ENCODE measurements around the gene PSMB2. TPM values are rescaled to one million over a fixed set of nuclear protein-coding genes. Genes with fewer than 3 reads are reported as not detected.

PSMB2 gene
- total and polyA plus RNA-seq, 10 of the 15 experiments (the other 5 are each of a cell fraction or from before 2014, with no cell fraction given): 71.7 to 299 (median 145) TPM

DNA sequence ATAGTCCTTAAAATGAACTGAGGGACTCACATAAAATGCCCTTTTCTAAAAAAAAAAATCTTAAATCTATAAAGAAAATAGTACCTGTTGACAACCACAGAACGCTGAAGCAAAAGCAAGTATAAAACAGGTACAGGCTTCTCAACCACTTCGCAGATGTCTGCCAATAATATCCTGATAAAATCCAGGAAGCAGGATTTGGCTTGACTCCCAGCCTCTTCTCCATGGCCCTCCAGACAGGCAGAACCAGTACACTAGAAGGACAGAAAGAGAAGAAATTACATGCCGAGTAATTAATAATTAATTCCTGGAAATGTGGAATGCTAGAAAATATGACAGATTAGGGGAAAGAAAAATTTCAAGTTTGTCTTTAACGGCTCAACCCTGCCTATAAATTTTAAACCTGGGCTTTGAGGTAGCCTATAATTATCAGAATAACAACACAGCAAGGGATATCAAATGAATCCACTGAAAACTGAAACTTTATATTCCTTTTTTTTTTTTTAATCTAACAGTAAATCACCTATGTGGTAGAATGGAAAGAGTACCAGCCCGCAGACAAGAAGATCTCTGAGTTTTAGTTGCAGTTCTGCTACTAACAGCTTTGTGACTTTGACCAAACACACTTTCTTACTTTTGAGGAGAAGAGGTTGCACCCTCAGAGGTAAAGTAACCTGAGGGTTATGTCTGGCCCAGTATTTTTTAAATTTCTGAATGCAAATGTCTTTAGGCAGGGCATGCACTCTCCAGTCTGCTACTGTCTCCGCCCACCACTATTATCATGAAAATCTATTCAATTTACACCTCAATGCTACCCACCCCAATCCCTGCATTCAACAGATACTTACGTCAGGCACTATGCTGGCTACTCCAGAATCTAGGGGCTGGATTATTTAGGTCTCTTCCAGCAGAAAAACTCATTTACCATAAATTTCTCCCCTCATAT lies 86.8 kb downstream of the PSMB2 start:
- Histone ChIP-seq H2AFZ (ENCODE audit: control insufficient read depth, low read depth, low read length) (no peak overlapping the region), H3K9ac (ENCODE audit: control insufficient read depth, insufficient read depth, low read length) (no peak overlapping the region), H4K20me1 (ENCODE audit: control insufficient read depth, insufficient read depth) (no peaks in the 10 kb centered on the region), H3K79me2 (ENCODE audit: control insufficient read depth, insufficient read depth, low read length) (peaks cover 44% of the 10 kb centered on the region), H3K4me3 (peak overlapping the region; percentile 22; the same call in 1 of the 2 replicates), H3K4me2 (ENCODE audit: control insufficient read depth, insufficient read depth) (peak overlapping the region; percentile 90; the same call in 1 of the 2 replicates), H3K27me3 (replicated peaks in 1 of 2; ENCODE audit: control insufficient read depth in 2 of 2, insufficient read depth in 2 of 2, low read length in 1 of 2) (no peaks in the 10 kb centered on the region), H3K9me3 (replicated peaks; ENCODE audit: control insufficient read depth, insufficient read depth, low read length) (no peaks in the 10 kb centered on the region), H3K27ac (ENCODE audit: control insufficient read depth, insufficient read depth) (no peak overlapping the region), H3K4me1 (ENCODE audit: control insufficient read depth, insufficient read depth, low read length) (peaks cover 10% of the 10 kb centered on the region), H3K36me3 (ENCODE audit: control insufficient read depth in 2 of 2, insufficient read depth in 2 of 2, low read length in 1 of 2) (peaks cover 0 to 5% of the 10 kb centered on the region in 2 experiments; a peak in 3 of 4 replicates)
- no TSS peak for BruUV-seq (replicated peaks)
- intact Hi-C loops (cut with micrococcal nuclease; ENCODE audit: unreplicated experiment): no loop called here
- DNase-seq (ENCODE audit: low read depth, low spot score) (no peak), FAIRE-seq (no peak), ATAC-seq (no peak)
- 96% methylated on average over 7 of the region's 7 CpGs for WGBS (ENCODE audit: insufficient coverage, insufficient replicate concordance, low lambda C conversion rate, missing lambda C conversion rate)
- in situ Hi-C loops (cut with MboI): no loop called here
- ChIA-PET POLR2A (no interaction called here), RAD21 (ENCODE audit: unreplicated experiment) (interaction anchor here (3.5 kb wide), 1 partner anchor 103 kb away, joined by 35 read pairs; no protein-coding TSS in a partner anchor), SMC1A (ENCODE audit: uncharacterized antibody, unreplicated experiment) (interaction anchor here (2.1 to 7.2 kb wide), 2 partner anchors 102 to 103 kb away, joined by 20 to 67 read pairs; no protein-coding TSS in a partner anchor), CTCF (interaction anchor here (1.0 to 3.9 kb wide), 4 partner anchors 10 to 162 kb away, joined by 4 to 40 read pairs (median 12); no protein-coding TSS in a partner anchor)
- TF ChIP-seq, protein P1, sequence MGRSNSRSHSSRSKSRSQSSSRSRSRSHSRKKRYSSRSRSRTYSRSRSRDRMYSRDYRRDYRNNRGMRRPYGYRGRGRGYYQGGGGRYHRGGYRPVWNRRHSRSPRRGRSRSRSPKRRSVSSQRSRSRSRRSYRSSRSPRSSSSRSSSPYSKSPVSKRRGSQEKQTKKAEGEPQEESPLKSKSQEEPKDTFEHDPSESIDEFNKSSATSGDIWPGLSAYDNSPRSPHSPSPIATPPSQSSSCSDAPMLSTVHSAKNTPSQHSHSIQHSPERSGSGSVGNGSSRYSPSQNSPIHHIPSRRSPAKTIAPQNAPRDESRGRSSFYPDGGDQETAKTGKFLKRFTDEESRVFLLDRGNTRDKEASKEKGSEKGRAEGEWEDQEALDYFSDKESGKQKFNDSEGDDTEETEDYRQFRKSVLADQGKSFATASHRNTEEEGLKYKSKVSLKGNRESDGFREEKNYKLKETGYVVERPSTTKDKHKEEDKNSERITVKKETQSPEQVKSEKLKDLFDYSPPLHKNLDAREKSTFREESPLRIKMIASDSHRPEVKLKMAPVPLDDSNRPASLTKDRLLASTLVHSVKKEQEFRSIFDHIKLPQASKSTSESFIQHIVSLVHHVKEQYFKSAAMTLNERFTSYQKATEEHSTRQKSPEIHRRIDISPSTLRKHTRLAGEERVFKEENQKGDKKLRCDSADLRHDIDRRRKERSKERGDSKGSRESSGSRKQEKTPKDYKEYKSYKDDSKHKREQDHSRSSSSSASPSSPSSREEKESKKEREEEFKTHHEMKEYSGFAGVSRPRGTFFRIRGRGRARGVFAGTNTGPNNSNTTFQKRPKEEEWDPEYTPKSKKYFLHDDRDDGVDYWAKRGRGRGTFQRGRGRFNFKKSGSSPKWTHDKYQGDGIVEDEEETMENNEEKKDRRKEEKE (IDR thresholded peaks at IDR 0.05): no peak
- no peak for TF ChIP-seq HDAC6 (IDR thresholded peaks at IDR 0.05; ENCODE audit: unreplicated experiment)
- TF ChIP-seq KAT2A (conservative IDR thresholded peaks at IDR 0.05; ENCODE audit: control insufficient read depth, low read depth, low read length): no peak
- no peak for TF ChIP-seq DPF2 (IDR thresholded peaks at IDR 0.05)
- no peak for TF ChIP-seq NR2F1 (conservative IDR thresholded peaks at IDR 0.05)
- no peak for TF ChIP-seq SREBF2 (IDR thresholded peaks at IDR 0.05; ENCODE audit: low read length)
- TF ChIP-seq MEF2B (IDR thresholded peaks at IDR 0.05; ENCODE audit: partially characterized antibody, poor library complexity, severe bottlenecking): no peak
- no peak for TF ChIP-seq ATF7 (IDR thresholded peaks at IDR 0.05; ENCODE audit: low read depth)
- no peak for TF ChIP-seq EED (IDR thresholded peaks at IDR 0.05; ENCODE audit: low read depth)
- no peak for TF ChIP-seq TCF12 (IDR thresholded peaks at IDR 0.05; ENCODE audit: low read depth, low read length)
- TF ChIP-seq CHD1 (IDR thresholded peaks at IDR 0.05; ENCODE audit: low read depth, low read length): no peak
- no peak for TF ChIP-seq SPI1 (IDR thresholded peaks at IDR 0.05; ENCODE audit: borderline replicate concordance, insufficient read depth, low read depth, low read length)
- TF ChIP-seq SMARCA5 (IDR thresholded peaks at IDR 0.05): no peak
- TF ChIP-seq ETV6 (conservative IDR thresholded peaks at IDR 0.05 in 1 of 2, IDR thresholded peaks at IDR 0.05 in 1 of 2; ENCODE audit: borderline replicate concordance in 1 of 2, low read depth in 1 of 2): no peak
- TF ChIP-seq, protein P2, sequence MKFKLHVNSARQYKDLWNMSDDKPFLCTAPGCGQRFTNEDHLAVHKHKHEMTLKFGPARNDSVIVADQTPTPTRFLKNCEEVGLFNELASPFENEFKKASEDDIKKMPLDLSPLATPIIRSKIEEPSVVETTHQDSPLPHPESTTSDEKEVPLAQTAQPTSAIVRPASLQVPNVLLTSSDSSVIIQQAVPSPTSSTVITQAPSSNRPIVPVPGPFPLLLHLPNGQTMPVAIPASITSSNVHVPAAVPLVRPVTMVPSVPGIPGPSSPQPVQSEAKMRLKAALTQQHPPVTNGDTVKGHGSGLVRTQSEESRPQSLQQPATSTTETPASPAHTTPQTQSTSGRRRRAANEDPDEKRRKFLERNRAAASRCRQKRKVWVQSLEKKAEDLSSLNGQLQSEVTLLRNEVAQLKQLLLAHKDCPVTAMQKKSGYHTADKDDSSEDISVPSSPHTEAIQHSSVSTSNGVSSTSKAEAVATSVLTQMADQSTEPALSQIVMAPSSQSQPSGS (IDR thresholded peaks at IDR 0.05; ENCODE audit: low read length): no peak
